D341Med (cell line): ENCODE data around the gene AQP10.
A peak's percentile ranks its signal among the peaks of the same experiment; 100 is the strongest.
"Not testable (repeated sequence)": the region's sequence is repeated elsewhere in the genome, so short reads cannot be mapped to it uniquely, and the experiment has no call there.

Experiments
- DNase-seq: peaks from one replicate; pipeline ENCODE4 v3.0.0; 2012; ENCODE audit warnings: low spot score

Gene AQP10, protein sequence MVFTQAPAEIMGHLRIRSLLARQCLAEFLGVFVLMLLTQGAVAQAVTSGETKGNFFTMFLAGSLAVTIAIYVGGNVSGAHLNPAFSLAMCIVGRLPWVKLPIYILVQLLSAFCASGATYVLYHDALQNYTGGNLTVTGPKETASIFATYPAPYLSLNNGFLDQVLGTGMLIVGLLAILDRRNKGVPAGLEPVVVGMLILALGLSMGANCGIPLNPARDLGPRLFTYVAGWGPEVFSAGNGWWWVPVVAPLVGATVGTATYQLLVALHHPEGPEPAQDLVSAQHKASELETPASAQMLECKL

DNA sequence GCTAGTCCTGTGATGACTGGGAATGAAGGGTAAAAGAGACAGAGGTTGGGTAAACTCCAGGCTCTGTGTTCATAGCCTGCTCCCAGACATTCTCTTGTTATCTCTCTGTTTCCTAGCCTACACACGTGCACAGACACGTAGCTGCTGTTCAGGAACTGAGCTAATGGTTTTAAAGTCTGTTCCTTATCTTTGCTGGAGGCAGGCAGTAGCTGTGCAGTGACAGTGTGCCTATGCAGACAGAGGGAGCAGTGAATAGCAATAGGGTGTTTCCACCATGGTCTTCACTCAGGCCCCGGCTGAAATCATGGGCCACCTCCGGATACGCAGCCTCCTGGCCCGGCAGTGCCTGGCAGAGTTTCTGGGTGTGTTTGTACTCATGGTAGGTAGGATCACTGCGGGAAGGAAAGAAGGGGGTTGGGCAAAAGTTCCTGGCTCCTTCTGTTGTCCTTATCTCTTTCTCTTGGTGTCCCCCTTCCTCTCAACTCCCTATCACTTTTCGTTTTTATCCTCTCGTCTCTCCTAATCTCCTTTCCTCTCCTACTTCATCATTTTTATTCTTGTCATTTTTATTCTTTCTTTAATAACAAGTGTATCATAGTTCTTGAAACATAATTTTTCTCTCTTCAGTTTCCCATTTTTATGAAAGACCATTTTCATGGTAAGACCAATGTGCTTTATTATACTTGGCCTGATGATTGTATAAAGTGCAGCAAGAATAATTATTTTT, at the start of gene AQP10:
Gene AQP10, plus strand, starts transcription at position 212 of the 727 bp plus-strand sequence. Its CDS starts 63 bp downstream, at position 275.
- no peak for DNase-seq

DNA sequence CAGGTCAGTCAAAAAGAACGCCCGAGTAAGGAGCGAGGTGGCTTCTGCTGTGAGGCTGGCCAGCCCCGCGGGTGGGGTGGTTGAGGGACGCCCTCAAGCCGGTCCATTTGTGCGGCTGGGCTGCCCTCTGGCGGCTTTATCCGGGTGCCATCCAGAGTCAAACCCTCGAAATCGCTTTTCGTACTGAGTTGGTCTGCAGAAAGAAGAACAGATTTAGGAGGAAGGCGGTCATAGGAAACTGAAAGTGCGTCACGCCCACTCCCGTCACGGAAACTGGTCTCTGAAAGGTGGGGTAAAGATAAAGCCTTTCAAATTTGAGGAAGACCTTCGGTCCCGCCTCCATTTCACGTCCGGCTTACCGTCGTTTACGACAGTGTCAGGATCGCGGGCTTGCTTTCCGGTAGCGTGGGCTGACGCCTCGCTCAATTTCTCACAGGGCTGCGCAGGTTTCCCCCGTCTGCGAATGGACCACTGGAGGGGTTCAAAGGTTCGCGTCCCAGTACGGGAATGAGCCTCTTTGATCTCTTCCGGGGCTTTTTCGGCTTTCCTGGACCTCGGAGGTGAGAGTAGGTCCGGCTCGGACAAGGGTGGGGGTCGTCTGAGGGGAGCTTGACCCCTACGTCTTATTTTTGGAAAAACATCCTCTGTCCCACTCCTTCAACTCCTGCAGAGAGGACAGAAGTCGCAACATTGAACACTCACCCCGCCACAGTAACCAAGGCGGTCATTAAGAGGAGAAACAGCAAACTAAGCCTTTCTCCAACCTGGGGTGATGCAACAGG, 48.5 kb upstream of the AQP10 start, which contains the start of gene HAX1:
Gene HAX1, plus strand, starts transcription at position 413 of the 782 bp plus-strand sequence. Its CDS starts 95 bp downstream, at position 508.
- DNase-seq: peak; percentile 94

DNA sequence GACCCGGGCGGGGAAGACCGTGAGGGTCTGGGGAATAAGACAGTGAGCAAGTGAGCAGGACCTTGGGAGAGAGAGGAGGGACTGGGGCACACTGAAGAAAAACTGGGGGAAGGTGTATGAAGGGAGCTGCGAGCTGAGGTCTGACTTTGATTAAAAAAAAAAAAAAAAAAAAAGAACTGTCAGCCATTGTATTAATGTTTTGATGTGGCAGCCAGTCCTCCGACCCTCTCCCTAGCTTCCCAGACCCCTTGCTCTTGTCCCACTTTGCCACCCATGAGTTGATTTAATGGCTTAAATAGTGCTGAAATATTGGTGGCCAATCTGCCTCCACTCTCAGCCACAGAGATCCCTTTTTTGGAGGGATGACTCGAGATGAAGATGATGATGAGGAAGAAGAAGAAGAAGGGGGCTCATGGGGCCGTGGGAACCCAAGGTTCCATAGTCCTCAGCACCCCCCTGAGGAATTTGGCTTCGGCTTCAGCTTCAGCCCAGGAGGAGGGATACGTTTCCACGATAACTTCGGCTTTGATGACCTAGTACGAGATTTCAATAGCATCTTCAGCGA, 47.8 kb upstream of the AQP10 start:
- no peak for DNase-seq

DNA sequence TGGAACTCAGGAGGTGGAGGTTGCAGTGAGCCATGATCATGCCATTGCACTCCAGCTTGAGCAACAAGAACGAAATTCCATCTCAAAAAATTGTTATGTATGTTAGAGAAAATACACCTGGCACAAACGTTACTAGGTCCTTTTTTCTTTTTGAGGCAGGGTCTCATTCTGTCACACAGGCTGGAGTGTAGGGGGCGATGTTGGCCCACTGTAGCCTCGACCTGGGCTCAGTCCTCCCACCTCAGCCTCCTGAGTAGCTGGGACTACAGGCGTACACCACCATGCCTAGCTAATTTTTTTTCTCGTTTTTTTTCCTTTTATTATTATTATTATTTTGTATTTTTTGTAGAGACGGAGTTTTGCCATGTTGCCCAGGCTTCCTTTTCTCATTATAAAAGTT, 44.1 kb upstream of the AQP10 start:
- no peak for DNase-seq

DNA sequence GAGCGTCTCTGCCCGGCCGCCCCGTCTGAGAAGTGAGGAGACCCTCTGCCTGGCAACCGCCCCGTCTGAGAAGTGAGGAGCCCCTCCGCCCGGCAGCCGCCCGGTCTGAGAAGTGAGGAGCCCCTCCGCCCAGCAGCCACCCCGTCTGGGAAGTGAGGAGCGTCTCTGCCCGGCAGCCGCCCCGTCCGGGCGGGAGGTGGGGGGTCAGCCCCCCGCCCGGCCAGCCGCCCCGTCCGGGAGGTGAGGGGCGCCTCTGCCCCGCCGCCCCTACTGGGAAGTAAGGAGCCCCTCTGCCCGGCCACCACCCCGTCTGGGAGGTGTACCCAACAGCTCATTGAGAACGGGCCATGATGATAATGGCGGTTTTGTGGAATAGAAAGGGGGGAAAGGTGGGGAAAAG, 33.3 kb upstream of the AQP10 start:
- DNase-seq: not testable (repeated sequence)

DNA sequence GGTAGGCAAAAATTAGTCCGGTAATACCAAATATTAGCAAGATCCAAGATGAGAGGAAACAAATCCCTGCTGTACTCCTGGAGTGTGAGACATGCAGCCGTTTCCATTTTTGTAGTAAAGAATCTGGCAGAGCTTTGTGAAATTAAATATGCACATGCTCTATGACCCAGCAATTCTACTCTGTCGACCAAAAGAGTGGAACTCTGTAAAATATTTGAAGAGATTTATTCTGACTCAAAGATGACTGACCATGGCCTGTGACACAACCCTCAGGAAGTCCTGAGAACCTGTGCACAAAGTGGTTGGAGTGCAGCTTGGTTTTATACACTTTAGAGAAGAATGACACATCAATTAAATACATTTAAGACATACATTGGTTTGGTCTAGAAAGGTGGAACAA, 32.2 kb upstream of the AQP10 start:
- no peak for DNase-seq

DNA sequence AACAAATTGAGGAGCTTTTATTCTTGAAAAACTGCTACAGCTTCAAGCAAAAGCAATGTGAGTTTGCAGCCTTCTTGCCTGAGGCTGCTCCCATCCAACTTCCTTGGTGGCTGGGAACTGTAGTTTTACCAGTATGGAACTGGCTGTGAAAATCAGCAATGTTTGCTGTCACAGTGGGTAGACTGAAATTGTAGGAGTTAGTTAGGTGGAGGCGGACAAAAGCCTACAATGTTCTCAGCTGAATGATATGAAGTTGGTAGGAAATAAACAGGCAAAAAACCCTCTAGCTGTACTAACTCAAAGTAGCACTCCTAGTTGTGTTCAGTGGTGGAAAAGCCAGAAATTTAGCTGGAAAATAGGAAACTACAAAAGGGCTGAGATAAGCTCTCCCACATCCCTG, 30.0 kb upstream of the AQP10 start:
- DNase-seq: no peak

DNA sequence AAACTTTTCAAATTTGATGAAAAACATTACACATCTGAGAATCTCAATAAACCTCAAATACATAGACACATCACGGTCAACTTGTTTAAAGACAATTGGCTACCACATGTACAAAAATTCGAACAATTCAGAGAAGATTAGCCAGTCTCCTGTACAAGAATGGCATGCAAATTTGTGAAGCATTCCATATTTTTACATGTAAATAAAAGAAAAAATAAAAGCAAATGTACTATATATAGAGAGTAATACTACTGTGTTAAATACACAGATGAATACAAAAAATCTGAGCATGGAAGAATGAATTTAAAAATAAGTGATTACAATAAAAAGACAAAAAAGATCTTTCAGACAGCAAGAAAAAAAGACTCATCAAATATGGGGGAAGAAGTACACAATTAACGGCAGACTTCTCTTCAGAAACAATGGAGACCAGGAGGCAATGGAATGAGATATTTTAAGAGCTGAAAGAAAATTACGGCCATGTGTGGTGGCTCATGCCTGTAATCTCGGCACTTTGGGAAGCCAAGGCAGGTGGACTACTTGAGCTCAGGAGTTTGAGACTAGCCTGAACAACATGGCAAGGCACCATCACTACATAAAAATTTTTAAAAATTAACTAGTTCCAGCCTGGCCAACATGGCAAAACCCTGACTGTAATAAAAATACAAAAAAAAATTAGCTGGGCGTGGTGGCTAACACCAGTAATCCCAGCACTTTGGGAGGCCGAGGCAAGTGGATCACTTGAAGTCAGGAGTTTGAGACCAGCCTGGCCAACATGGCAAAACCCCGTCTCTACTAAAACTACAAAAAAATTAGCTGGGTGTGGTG, 25.3 kb upstream of the AQP10 start:
- DNase-seq: no peak

DNA sequence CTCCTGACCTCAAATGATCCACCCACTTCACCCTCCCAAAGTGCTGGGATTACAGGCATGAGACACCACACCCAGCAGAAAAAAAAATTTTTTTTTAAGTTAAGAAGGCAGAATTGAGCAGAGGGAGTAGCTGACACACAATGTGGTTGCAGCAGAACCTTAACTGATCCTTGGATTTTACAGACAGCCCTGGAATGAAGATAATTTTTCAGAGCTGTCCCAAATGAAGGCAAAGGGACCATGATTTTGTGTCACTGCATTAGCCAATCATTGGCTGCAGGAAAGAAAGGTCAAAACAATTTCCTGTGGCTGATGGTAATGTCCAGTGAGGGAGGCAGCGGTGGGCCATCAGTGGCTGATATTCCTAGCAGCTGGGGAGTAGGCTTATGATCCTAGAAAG, 19.3 kb upstream of the AQP10 start:
- DNase-seq: no peak

DNA sequence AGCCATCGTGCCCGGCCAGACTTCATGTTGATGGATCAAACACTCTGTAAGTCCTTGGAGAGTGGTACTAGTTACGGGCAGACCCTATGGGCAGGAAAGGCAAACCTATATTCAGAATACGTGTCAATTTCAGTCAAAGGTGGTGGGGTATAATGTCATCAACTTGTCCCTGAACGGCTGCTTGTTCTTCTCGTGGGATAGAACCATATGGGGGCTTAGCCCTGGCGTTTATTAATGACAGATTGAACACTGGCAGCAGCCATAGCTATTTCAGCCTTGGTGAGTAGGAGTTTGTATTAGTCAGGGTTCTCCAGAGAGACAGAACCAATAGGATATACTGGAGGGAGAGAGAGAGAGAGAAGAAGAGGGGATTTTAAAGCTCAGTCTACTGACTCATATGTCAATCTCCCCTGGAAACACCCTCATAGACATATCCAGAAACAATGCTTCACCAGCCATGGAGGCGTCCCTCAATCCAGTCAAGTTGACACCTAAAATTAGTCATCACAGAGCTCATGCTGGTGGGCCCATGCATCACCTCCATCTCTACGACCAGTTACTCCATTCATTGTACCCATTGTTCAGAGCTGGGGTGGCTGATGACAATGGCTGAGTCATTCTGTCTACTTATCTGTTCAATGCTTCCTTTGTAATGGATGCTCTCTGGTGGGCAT, 16.1 kb upstream of the AQP10 start:
- DNase-seq: no peak

DNA sequence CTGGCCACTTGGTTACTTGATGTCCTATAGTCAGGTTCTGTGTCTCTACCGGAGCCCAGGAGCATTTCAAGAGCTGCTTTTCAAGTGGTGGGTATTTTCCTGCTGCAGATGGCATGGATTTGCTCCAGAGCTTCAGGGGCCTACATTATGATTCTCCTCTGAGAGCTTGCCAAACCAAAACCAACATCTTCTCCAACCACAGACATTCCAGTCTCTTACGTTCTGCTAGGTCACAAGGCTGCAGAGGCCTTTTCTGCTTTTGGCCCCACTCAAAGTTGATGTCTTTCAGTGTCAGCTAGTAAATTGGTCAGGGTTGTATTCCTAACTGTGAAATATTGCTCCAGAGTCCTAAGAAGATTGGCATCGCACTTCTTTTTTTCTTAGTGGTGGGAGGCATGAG, 14.7 kb upstream of the AQP10 start:
- no peak for DNase-seq

DNA sequence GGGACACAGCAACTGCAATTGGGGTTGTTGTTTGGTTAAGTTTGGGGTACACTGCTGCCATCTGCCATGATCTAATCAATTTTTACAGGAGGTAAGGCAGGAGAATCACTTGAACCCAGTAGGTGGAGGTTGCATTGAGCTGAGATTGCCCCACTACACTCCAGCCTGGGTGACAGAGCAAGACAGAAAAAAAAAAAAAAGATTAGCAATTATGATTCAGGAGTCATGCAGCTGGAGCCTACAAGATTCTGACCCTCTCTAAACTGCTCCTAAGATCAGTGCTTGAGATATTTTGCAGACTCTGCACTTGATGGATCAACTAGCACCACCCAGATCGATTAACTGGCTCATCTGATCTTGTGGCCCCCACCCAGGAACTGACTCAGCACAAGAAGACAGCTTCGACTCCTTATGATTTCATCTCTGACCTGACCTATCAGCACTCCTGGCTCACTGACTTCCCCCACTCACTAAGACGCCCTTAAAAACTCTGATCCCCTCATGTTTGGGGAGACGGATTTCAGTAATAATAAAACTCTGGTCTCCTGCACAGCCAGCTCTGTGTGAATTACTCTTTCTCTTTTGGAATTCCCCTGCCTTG, 13.1 kb upstream of the AQP10 start:
- not testable (repeated sequence) for DNase-seq

DNA sequence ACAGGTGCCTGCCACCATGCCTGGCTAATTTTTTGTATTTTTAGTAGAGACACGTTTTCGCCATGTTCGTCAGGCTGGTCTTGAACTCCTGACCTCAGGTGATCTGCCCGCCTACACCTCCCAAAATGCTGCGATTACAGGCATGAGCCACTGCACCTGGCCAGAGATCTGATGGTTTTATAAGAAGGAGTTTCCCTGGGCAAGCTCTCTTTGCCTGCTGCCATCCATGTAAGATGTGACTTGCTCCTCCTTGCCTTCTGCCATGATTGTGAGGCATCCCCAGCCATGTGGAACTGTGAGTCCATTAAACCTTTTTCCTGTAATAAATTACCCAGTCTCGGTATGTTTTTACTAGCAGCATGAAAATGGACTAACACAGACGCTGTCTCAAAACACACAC, 11.8 kb upstream of the AQP10 start:
- DNase-seq: not testable (repeated sequence)

DNA sequence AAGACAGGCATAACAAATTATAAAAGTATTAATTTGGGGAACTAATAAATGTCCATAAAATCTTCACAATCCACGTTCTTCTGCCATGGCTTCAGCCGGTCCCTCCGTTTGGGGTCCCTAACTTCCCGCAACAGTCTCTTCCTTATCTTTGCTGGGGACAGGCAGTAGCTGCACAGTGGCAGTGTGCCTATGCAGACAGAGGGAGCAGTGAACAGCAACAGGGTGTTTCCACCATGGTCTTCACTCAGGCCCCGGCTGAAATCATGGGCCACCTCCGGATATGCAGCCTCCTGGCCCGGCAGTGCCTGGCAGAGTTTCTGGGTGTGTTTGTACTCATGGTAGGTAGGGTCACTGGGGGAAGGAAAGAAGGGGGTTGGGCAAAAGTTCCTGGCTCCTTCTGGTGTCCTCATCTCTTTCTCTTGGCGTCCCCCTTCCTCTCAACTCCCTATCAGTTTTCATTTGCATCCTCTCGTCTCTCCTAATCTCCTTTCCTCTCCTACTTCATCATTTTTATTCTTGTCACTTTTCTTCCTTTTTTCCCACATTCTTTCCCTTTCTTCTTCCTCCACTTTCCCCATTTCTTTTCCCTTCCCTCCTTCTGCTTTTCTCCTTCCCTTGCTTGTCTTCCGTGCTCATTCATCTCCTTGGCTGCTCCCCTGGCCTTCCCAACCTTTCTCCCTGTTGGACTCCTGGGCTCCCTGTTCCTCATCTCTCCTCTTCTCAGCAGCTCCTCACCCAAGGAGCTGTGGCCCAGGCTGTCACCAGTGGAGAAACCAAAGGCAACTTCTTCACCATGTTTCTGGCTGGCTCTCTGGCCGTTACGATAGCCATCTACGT, 8.4 kb upstream of the AQP10 start:
- not testable (repeated sequence) for DNase-seq

DNA sequence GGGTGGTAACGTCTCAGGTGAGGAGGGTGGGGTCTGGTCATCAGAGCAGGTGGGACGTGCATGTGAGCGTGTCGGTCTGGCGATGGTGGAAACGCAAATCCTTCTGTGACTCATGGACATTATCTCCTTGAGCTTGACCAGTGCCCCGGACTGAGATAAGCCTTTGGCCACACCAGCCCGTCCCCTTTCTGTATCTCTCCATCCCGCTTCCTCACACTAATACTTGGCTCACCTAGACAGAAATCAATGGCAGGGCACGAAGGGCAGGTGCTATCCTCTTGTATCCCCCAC, 7.9 kb upstream of the AQP10 start:
- DNase-seq: no peak

DNA sequence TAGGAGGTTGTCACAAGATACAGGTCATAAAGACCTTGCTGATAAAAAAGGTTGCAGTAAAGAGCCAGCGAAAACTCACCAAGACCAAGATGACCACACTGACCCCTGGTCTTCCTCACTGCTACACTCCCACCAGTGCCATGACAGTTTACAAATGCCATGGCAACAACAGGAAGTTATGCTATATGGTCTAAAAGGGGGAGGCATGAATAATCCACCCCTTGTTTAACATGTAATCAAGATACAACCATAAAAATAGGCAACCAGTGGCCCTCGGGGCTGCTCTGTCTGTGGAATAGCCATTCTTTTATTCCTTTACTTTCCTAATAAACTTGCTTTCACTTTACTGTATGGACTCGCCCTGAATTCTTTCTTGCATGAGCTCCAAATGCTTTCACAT, 6.7 kb upstream of the AQP10 start:
- DNase-seq: not testable (repeated sequence)

DNA sequence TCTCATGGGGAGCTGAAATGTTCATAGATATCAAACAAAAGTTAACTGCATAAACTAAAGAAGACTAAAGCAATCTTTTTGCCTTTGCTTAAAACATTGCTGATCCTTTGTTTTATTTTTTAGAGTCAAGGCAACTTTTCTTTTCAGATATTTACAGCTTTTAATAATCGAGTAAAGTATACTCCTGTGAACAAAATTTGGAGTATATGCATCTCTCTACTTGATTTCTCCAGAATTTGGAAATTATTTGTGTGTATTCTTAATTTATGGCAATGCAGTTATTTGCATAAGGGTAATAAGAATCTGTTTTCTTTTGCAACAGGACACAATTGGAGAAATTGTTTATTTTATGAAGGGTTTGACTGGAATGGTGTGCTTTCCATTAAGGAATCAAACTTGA, 4.2 kb upstream of the AQP10 start:
- no peak for DNase-seq

DNA sequence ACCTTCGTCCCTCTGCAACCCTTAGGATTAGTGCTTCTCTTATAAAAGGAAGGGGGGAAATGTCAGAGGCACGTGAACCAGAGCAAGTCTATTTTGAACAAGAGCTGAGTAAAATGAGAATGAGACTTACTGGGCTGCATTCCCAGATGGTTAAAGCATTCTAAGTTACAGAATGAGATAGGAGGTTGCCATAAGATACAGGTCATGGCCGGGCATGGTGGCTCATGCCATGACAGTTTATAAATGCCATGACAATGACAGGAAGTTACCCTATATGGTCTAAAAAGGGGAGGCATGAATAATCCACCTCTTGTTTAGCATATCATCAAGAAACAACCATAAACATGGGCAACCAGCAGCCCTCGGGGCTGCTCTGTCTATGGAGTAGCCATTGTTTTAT, 2.5 kb upstream of the AQP10 start:
- DNase-seq: no peak

DNA sequence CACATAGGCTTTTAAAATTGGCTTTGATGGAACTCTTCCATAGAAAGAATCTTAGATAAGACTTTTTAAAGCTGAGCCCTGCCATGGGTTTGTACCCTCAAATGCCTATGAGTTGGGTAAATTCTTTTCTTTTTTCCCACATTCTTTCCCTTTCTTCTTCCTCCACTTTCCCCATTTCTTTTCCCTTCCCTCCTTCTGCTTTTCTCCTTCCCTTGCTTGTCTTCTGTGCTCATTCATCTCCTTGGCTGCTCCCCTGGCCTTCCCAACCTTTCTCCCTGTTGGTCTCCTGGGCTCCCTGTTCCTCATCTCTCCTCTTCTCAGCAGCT, 679 bp downstream of the AQP10 start:
- DNase-seq: not testable (repeated sequence)

DNA sequence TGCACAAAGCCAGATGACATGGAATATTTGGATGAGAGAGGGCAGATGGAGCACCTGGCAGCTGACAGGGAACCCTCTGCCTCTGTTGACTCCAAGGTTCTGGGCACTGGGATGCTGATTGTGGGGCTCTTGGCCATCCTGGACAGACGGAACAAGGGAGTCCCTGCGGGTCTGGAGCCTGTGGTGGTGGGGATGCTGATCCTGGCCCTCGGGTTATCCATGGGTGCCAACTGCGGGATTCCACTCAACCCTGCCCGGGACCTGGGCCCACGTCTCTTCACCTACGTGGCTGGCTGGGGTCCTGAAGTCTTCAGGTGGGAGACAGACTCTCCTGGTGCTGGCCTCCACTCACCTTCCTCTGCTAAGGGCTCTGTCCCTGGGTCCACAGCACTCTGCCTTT, 2.6 kb downstream of the AQP10 start:
- no peak for DNase-seq
